OCI-LY7 (cell line): Measurements from ENCODE around the gene TTLL10. TPM values are rescaled to one million over a fixed set of nuclear protein-coding genes. Genes with fewer than 3 reads are reported as not detected.

Experiments used
- BruUV-seq: library from RNA; stranded (reverse); fragments of 400-500 nt; replicated peaks from 2 replicates; lab custom pipeline; 2021; lab: Mats Ljungman, UMichigan
- CTCF ChIA-PET: fragments of 300-600 bp; sonication (Branson Sonifier 250); formaldehyde crosslinking; loops from one replicate; lab custom pipeline; 2022; ENCODE audit warnings: antibody characterized with exemption; ENCODE audit not compliant: unreplicated experiment; lab: Charles Lee
- POLR2A ChIA-PET: fragments of 300-600 bp; sonication (Branson Sonifier 250); formaldehyde crosslinking; loops from one replicate; lab custom pipeline; 2022; ENCODE audit warnings: antibody characterized with exemption; lab: Charles Lee
- DNase-seq: peaks from one replicate; pipeline ENCODE4 v3.0.0-alpha.2; 2015; ENCODE audit warnings: low spot score
- H2AFZ ChIP-seq: fragments of 200-600 bp; sonication (generic), shearing (Covaris generic); 2 replicates; pipeline ENCODE4 v1.6.1; 2014; ENCODE audit warnings: mild to moderate bottlenecking, antibody characterized with exemption, low read length, moderate library complexity
- H3K27ac ChIP-seq: fragments of 200-600 bp; sonication (generic); 2 replicates; pipeline ENCODE4 v1.5.1; 2014; ENCODE audit warnings: mixed run types, low read depth, mild to moderate bottlenecking, moderate library complexity, low read length, inconsistent platforms; ENCODE audit not compliant: poor library complexity, severe bottlenecking
- H3K36me3 ChIP-seq: fragments of 200-600 bp; sonication (generic); 2 replicates; pipeline ENCODE4 v1.6.1; 2014; ENCODE audit warnings: mild to moderate bottlenecking, antibody characterized with exemption, low read length, moderate library complexity, mixed read lengths; ENCODE audit not compliant: insufficient read depth
- H3K4me1 ChIP-seq: fragments of 200-600 bp; sonication (generic); 2 replicates; pipeline ENCODE4 v1.5.1; 2014; ENCODE audit warnings: mild to moderate bottlenecking, low read length; ENCODE audit not compliant: insufficient read depth, poor library complexity, severe bottlenecking
- H3K4me2 ChIP-seq: fragments of 200-600 bp; sonication (generic); 2 replicates; pipeline ENCODE4 v1.6.1; 2014; ENCODE audit warnings: mild to moderate bottlenecking, low read length
- H3K4me3 ChIP-seq: fragments of 200-600 bp; sonication (generic); 2 replicates; pipeline ENCODE4 v1.5.1; 2014; ENCODE audit warnings: mild to moderate bottlenecking, low read depth, low read length; ENCODE audit not compliant: poor library complexity, severe bottlenecking
- H3K79me2 ChIP-seq: fragments of 200-600 bp; sonication (generic); 2 replicates; pipeline ENCODE4 v1.6.1; 2016; ENCODE audit warnings: low read depth, mild to moderate bottlenecking, low read length, moderate library complexity, mixed read lengths; ENCODE audit not compliant: insufficient read depth
- H3K9me2 ChIP-seq: fragments of 200-600 bp; sonication (generic); 2 replicates; pipeline ENCODE4 v1.6.1; 2016; ENCODE audit warnings: mild to moderate bottlenecking, low read length, mixed read lengths; ENCODE audit not compliant: insufficient read depth
- H3K9me3 ChIP-seq: fragments of 200-600 bp; sonication (generic); 2 replicates; pipeline ENCODE4 v1.6.1; 2014; ENCODE audit warnings: mild to moderate bottlenecking, mixed run types, low read length, mixed read lengths
- H4K20me1 ChIP-seq: fragments of 200-600 bp; sonication (generic); 2 replicates; pipeline ENCODE4 v1.6.1; 2014; ENCODE audit warnings: mild to moderate bottlenecking, antibody characterized with exemption, low read length, moderate library complexity, mixed read lengths; ENCODE audit not compliant: insufficient read depth
- EZH2phosphoT487 ChIP-seq: fragments of 200-600 bp; sonication (generic); IDR thresholded peaks from 2 replicates; pipeline ENCODE4 v1.6.1; 2018; ENCODE audit warnings: low read depth, borderline replicate concordance, mild to moderate bottlenecking, mixed run types, antibody characterized with exemption, low read length, moderate library complexity, mixed read lengths
- intact Hi-C: fragments of 100-400 bp; cut with micrococcal nuclease; formaldehyde crosslinking; loops from one replicate; pipeline ENCODE4 v1.10.0; 2022; ENCODE audit not compliant: unreplicated experiment
- total RNA-seq, 2 experiments: library from RNA; depleted of rRNA in 1 of 2; stranded (reverse); fragments of >200 nt in 1 of 2; shearing (Covaris generic) in 1 of 2; gene quantifications; 2 replicates each; pipeline ENCODE4 v1.2.3, GENCODE V29; 2014 to 2022
- TF ChIP-seq, protein P1 (sequence below): fragments of 200-600 bp; sonication (generic); conservative IDR thresholded peaks from 2 replicates; pipeline ENCODE4 v1.5.1; 2014; ENCODE audit warnings: mild to moderate bottlenecking, antibody characterized with exemption, low read length, moderate library complexity, mixed read lengths

TTLL10 gene
- total RNA-seq, 2 experiments from 2014 or later = not detected

DNA sequence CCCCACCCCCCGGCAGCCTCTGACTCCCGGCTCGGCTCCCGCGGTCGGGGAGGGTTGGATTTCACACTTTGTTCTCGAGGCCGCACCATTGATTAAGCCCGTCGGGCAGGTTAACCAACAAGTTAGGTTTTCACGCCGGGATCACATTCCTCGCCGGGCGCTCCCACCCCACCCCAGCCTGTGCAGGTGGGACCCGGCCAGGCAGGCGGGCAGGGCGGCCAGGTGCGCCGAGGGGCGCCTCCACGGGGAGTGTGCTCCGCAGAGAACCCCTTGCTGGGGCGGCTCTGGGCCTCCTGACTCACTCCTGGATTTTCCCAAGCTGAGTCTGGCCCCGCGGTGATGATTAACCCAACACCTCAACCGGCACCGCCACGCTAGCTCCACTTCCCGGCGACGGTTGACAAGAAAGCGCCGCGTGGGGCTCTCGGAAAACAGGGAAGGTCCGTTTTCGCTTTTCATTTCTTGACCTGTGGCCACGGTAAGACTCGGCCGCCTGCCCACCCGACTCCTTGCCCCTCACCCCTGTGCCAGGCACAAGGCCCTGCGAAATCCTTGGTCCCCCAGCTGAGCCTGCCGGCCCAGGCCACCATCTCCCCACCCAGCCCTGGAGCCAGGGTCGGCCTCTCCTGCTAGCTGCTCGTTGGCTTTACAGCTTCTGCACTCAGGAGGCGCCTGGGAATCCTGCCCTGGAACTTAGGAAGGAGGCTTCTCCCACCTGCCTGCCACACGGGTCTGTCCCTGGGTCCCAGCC lies 8.8 kb upstream of the TTLL10 start:
- Histone ChIP-seq H3K9me2 (no peaks in the 10 kb centered on the region), H3K4me1 (no peaks in the 10 kb centered on the region), H3K4me3 (no peak overlapping the region), H3K79me2 (no peaks in the 10 kb centered on the region), H3K27ac (no peak overlapping the region), H3K4me2 (no peak overlapping the region), H3K9me3 (no peaks in the 10 kb centered on the region), H3K36me3 (no peaks in the 10 kb centered on the region), H4K20me1 (no peaks in the 10 kb centered on the region), H2AFZ (no peak overlapping the region)
- no peak for DNase-seq
- no TSS peak for BruUV-seq
- ChIA-PET CTCF (no interaction called here), POLR2A (no interaction called here)
- intact Hi-C loops = no loop called here
- no peak for TF ChIP-seq EZH2phosphoT487
- TF ChIP-seq, protein P1, sequence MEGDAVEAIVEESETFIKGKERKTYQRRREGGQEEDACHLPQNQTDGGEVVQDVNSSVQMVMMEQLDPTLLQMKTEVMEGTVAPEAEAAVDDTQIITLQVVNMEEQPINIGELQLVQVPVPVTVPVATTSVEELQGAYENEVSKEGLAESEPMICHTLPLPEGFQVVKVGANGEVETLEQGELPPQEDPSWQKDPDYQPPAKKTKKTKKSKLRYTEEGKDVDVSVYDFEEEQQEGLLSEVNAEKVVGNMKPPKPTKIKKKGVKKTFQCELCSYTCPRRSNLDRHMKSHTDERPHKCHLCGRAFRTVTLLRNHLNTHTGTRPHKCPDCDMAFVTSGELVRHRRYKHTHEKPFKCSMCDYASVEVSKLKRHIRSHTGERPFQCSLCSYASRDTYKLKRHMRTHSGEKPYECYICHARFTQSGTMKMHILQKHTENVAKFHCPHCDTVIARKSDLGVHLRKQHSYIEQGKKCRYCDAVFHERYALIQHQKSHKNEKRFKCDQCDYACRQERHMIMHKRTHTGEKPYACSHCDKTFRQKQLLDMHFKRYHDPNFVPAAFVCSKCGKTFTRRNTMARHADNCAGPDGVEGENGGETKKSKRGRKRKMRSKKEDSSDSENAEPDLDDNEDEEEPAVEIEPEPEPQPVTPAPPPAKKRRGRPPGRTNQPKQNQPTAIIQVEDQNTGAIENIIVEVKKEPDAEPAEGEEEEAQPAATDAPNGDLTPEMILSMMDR = no peak

DNA sequence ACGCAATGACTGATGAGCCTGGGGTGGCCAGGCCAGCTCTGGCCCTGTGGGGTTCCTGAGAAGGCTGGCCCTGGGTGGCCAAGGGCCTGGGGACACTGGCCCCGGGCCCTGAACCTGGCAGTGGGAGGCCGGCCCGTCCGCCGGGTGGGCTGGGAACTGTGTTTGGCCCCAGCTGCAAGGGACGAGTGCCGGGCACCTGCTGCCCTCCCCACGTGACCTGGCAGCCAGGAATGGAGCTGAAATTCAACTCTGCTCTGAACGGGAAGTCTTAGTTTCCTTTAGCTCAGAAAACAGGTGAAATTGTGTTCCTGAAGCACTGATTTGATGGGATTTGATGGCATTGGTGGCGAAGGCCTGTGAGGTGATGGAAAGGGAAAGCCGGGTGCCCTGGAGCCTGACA lies 8.2 kb upstream of the TTLL10 start:
- no peak overlapping the region for H3K4me3 ChIP-seq
- no peaks in the 10 kb centered on the region for H3K9me3 ChIP-seq
- TF ChIP-seq, protein P1 = no peak
- TF ChIP-seq EZH2phosphoT487 = no peak
- BruUV-seq = no TSS peak
- no peak overlapping the region for H2AFZ ChIP-seq
- H3K36me3 ChIP-seq = no peaks in the 10 kb centered on the region
- DNase-seq = no peak
- no peak overlapping the region for H3K4me2 ChIP-seq
- CTCF ChIA-PET = no interaction called here
- no peaks in the 10 kb centered on the region for H3K79me2 ChIP-seq
- no peaks in the 10 kb centered on the region for H3K4me1 ChIP-seq
- intact Hi-C loops = no loop called here
- POLR2A ChIA-PET = interaction anchor here (0.6 kb wide), 1 partner anchor 70 kb away, joined by 3 read pairs; no protein-coding TSS in a partner anchor
- H3K27ac ChIP-seq = no peak overlapping the region
- no peaks in the 10 kb centered on the region for H3K9me2 ChIP-seq
- H4K20me1 ChIP-seq = no peaks in the 10 kb centered on the region

DNA sequence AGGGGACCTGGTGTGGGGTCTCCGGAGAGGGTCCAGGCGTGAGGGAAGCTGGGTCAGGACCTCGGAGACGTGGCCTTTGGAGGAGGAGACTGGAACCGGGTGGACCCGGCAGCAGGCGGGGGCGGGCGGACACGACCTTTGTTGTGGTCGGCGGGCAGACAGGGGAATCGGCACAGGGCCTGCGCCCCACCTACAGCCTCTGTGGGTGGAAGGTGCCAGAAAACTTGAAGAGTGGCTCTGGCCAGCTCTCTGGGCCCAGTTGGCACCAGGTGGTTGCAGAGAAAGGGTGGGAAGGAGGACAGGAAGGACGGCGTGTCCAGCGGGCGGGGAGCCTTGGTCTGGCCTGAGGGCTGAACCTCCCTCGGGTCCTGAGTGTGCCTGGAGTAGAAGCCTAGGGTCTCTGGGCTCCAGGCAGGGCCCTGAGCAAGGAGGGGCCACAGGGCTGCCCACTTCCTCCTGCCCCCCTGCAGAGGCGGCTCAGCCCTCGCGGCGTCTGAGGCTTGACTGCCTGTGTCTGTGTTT lies 7.7 kb upstream of the TTLL10 start:
- H3K9me2 ChIP-seq = no peaks in the 10 kb centered on the region
- no peaks in the 10 kb centered on the region for H4K20me1 ChIP-seq
- H3K4me3 ChIP-seq = no peak overlapping the region
- BruUV-seq = no TSS peak
- TF ChIP-seq, protein P1 = no peak
- H3K9me3 ChIP-seq = no peaks in the 10 kb centered on the region
- no peak overlapping the region for H2AFZ ChIP-seq
- no peak for DNase-seq
- ChIA-PET CTCF (no interaction called here), POLR2A (interaction anchor here (0.6 kb wide), 1 partner anchor 71 kb away, joined by 3 read pairs; no protein-coding TSS in a partner anchor)
- H3K4me1 ChIP-seq = no peaks in the 10 kb centered on the region
- no peak overlapping the region for H3K27ac ChIP-seq
- intact Hi-C loops = no loop called here
- no peaks in the 10 kb centered on the region for H3K79me2 ChIP-seq
- H3K36me3 ChIP-seq = no peaks in the 10 kb centered on the region
- H3K4me2 ChIP-seq = no peak overlapping the region
